Thyroid gland (tissue), 4 donors: ENCODE results near the gene AGAP2. TPM values are rescaled to one million over a fixed set of nuclear protein-coding genes. Genes with fewer than 3 reads are reported as not detected.

Experiments used
- DNase-seq, 2 donors: peaks; one replicate each; pipeline ENCODE4 v3.0.0-alpha.2; 2019
- H3K27ac ChIP-seq, 3 donors: fragments of 200-600 bp; sonication (generic); 1 replicate in 2 of 3; 2 replicates in 1 of 3; pipeline ENCODE4 v1.5.1; 2016 to 2019; ENCODE audit warnings: mild to moderate bottlenecking in 1 of 3, moderate library complexity in 1 of 3
- H3K27me3 ChIP-seq: fragments of 200-600 bp; sonication (generic); one replicate; pipeline ENCODE4 v1.5.1; 2019
- H3K36me3 ChIP-seq, 2 donors: fragments of 200-600 bp; sonication (generic); one replicate each; pipeline ENCODE4 v1.5.1; 2016 to 2019
- H3K4me1 ChIP-seq, 2 donors: fragments of 200-600 bp; sonication (generic); one replicate each; pipeline ENCODE4 v1.5.1; 2017 to 2019
- H3K4me3 ChIP-seq, 3 donors: fragments of 200-600 bp; sonication (generic); replicated peaks in 1 of 3; 1 replicate in 2 of 3; 2 replicates in 1 of 3; pipeline ENCODE4 v1.5.1; 2016; ENCODE audit warnings: mild to moderate bottlenecking in 1 of 3
- H3K9me3 ChIP-seq: fragments of 200-600 bp; sonication (generic); one replicate; pipeline ENCODE4 v1.5.1; 2017
- POLR2A ChIP-seq, 2 donors: fragments of 450-650 bp; IDR thresholded peaks; one replicate each; pipeline ENCODE4 v1.6.1; 2017; ENCODE audit warnings: antibody characterized with exemption in 2 of 2, mild to moderate bottlenecking in 2 of 2, moderate library complexity in 1 of 2
- WGBS, 2 donors: methylation state at CpG; one replicate each; pipeline ENCODE4 v1.1.5; 2017; 5-methylcytosine and 5-hydroxymethylcytosine counted together
- intact Hi-C: fragments of 100-400 bp; cut with DNase I; formaldehyde crosslinking; loops from one replicate; pipeline ENCODE4 v1.15.1; 2023
- total RNA-seq, 4 donors: library from RNA; depleted of rRNA; stranded (reverse); fragments of >200 nt; gene quantifications; one replicate each; pipeline ENCODE4 v1.2.3, GENCODE V29; 2016
- TF ChIP-seq, protein P1 (sequence below), 6 experiments: fragments of 200-600 bp in 3 of 6; fragments of 450-650 bp in 3 of 6; sonication (generic) in 3 of 6; IDR thresholded peaks; one replicate each; pipeline ENCODE4 v1.5.1; 2016 to 2019; ENCODE audit warnings: antibody characterized with exemption in 6 of 6, mild to moderate bottlenecking in 2 of 6, inconsistent platforms in 1 of 6, moderate library complexity in 1 of 6

Gene AGAP2
- total RNA-seq, 4 donors from 2014 or later = 0.45 to 1.3 (median 0.80) TPM

DNA sequence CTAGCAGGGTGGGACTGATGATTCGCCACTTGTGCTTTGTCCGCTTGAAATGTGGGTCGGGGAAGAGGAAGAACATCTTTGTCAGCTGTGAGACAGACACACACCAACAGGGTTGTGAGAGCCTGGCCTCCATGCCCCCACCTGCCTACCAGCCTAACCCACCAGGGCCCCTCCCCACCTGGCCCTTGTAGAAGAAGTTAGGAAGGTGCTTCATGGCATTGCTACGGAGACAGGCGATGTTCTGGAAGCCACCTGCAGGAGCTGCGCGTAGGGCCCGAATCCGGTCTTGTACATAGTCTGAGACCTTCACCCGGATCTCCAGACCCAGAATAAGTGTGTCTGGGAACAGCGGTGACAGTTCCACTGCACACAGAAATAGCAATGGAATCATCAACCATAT is 31.1 kb upstream of the AGAP2 start:
- 94% methylated on average over 11 of the region's 11 CpGs for WGBS, 2 donors
- no peaks in the 10 kb centered on the region for H3K36me3 ChIP-seq

GRCh38 chr12:57767876-57768275 is 29.3 kb upstream of the AGAP2 start:
- intact Hi-C loops = no loop called here
- Histone ChIP-seq H3K36me3 (no peaks in the 10 kb centered on the region), H3K27me3 (no peaks in the 10 kb centered on the region), H3K4me1 (peaks cover 37 to 52% of the 10 kb centered on the region in 2 donors), H3K27ac (peak overlapping the region in 2 of 3 donors; percentile 27 to 56), H3K4me3 (no peak overlapping the region), H3K9me3 (no peaks in the 10 kb centered on the region)
- peak; percentile 67 to 75 for DNase-seq
- WGBS, 2 donors = 42 to 54% methylated on average over 3 of the region's 3 CpGs
- TF ChIP-seq POLR2A (IDR thresholded peaks at IDR 0.05) = no peak
- TF ChIP-seq, protein P1, sequence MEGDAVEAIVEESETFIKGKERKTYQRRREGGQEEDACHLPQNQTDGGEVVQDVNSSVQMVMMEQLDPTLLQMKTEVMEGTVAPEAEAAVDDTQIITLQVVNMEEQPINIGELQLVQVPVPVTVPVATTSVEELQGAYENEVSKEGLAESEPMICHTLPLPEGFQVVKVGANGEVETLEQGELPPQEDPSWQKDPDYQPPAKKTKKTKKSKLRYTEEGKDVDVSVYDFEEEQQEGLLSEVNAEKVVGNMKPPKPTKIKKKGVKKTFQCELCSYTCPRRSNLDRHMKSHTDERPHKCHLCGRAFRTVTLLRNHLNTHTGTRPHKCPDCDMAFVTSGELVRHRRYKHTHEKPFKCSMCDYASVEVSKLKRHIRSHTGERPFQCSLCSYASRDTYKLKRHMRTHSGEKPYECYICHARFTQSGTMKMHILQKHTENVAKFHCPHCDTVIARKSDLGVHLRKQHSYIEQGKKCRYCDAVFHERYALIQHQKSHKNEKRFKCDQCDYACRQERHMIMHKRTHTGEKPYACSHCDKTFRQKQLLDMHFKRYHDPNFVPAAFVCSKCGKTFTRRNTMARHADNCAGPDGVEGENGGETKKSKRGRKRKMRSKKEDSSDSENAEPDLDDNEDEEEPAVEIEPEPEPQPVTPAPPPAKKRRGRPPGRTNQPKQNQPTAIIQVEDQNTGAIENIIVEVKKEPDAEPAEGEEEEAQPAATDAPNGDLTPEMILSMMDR (IDR thresholded peaks at IDR 0.05) = no peak

More for the DNA sequence above, 31.1 kb upstream of the AGAP2 start:
- TF ChIP-seq, protein P1 (IDR thresholded peaks at IDR 0.05) = no peak
- TF ChIP-seq POLR2A (IDR thresholded peaks at IDR 0.05) = no peak
- no peak overlapping the region for H3K27ac ChIP-seq
- no peak for DNase-seq
- no peaks in the 10 kb centered on the region for H3K9me3 ChIP-seq
- intact Hi-C loops = no loop called here
- H3K27me3 ChIP-seq = no peaks in the 10 kb centered on the region
- no peak overlapping the region for H3K4me3 ChIP-seq
- peaks cover 40 to 58% of the 10 kb centered on the region in 2 donors for H3K4me1 ChIP-seq

DNA sequence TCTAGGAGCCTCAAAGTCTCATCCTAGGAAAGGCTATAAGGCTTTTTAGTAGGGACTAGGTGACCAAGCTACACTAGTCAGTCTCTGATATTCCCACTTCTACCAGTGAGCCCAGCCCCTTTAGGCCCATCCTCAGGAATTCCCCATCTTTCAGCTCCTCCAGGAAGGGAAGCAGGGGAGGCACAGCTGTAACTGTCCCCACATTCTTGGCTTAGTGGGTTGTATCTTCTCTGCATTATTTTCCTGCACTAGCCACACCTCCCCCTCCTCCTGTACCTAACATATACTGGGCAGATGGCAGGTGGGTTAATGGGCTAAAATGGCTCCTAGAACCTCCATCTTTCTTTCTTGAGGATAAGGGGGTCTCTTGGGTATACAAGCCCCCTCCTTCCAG is 28.8 kb upstream of the AGAP2 start:
- Histone ChIP-seq H3K27ac (peak overlapping the region in 2 of 3 donors; percentile 24 to 27), H3K27me3 (no peaks in the 10 kb centered on the region), H3K36me3 (no peaks in the 10 kb centered on the region), H3K4me3 (no peak overlapping the region), H3K9me3 (no peaks in the 10 kb centered on the region), H3K4me1 (peaks cover 36 to 52% of the 10 kb centered on the region in 2 donors)
- intact Hi-C loops = no loop called here
- no peak for DNase-seq
- TF ChIP-seq, protein P1 (IDR thresholded peaks at IDR 0.05) = no peak
- no peak for TF ChIP-seq POLR2A (IDR thresholded peaks at IDR 0.05)

- peaks cover 36 to 52% of the 10 kb centered on the region in 2 donors for H3K4me1 ChIP-seq
- peak within 1 kb of the TSS; percentile 10 to 37 (median 18) for H3K4me3 ChIP-seq
- no peaks in the 10 kb centered on the region for H3K36me3 ChIP-seq
- 4 to 5% methylated on average over 34 of the region's 38 CpGs for WGBS, 2 donors
- peak; percentile 91 to 97 for DNase-seq
- peak within 1 kb of the TSS in 2 of 3 donors; percentile 27 to 49 for H3K27ac ChIP-seq
- no peaks in the 10 kb centered on the region for H3K9me3 ChIP-seq
- H3K27me3 ChIP-seq = no peaks in the 10 kb centered on the region
- TF ChIP-seq, protein P1 (IDR thresholded peaks at IDR 0.05) = no peak
- TF ChIP-seq POLR2A (IDR thresholded peaks at IDR 0.05) = peak in 1 of 2 donors; percentile 3
- intact Hi-C loops = no loop called here
Observed at GRCh38 chr12:57766464-57767304, 28.1 kb upstream of the AGAP2 start, which contains the start of gene CYP27B1. Gene CYP27B1 (minus strand): TSS chr12:57767078. CDS start chr12:57767041, 37 bp downstream.
